Bronchial epithelial cell (primary cell): ENCODE data around the gene RPS15A. TPM values are rescaled to one million over a fixed set of nuclear protein-coding genes. Genes with fewer than 3 reads are reported as not detected.

ENCODE experiments used
- DNase-seq: peaks from one replicate; pipeline ENCODE4 v3.0.0-alpha.2; 2010; ENCODE audit warnings: low read depth
- FAIRE-seq: peaks from 2 replicates; lab custom pipeline; 2011; peaks lifted over from hg19 to GRCh38; lab: Jason Lieb, UNC
- H3K27me3 ChIP-seq: 2 replicates; pipeline ENCODE4 v1.5.1; 2011; ENCODE audit warnings: low read length; ENCODE audit not compliant: control insufficient read depth, insufficient read depth
- H3K36me3 ChIP-seq: 2 replicates; pipeline ENCODE4 v1.5.1; 2011; ENCODE audit warnings: low read length; ENCODE audit not compliant: control insufficient read depth, insufficient read depth
- H3K4me3 ChIP-seq: 2 replicates; pipeline ENCODE4 v1.5.1; 2011; ENCODE audit warnings: mild to moderate bottlenecking, low read depth, low read length, control low read depth
- CTCF ChIP-seq: IDR thresholded peaks from 2 replicates; pipeline ENCODE4 v1.5.1; 2011; ENCODE audit warnings: mild to moderate bottlenecking, moderate library complexity, low read length, control low read depth, inconsistent platforms; ENCODE audit not compliant: insufficient read depth, severe bottlenecking
- total RNA-seq: library from RNA; depleted of rRNA; stranded (reverse); fragments of >200 nt; gene quantifications from 2 replicates; pipeline ENCODE4 v1.2.1, GENCODE V29; 2014

RPS15A gene
- total RNA-seq, 1 donor from 2014 or later = 3,748 TPM

- Histone ChIP-seq H3K36me3 (no peaks in the 10 kb centered on the region), H3K4me3 (peak within 1 kb of the TSS; percentile 99), H3K27me3 (no peaks in the 10 kb centered on the region)
- peak; percentile 98 for TF ChIP-seq CTCF
- FAIRE-seq (no peak), DNase-seq (peak; percentile 96)
Measured at GRCh38 chr16:18801145-18801972, 11.2 kb upstream of the RPS15A start, which contains the start of gene ARL6IP1. TSS of gene ARL6IP1 (minus strand) at chr16:18801549. CDS start at chr16:18801466, 83 bp downstream.

- TF ChIP-seq CTCF = no peak
- DNase-seq = peak; percentile 17
- Histone ChIP-seq H3K27me3 (no peaks in the 10 kb centered on the region), H3K36me3 (no peaks in the 10 kb centered on the region), H3K4me3 (peak overlapping the region; percentile 99)
- FAIRE-seq = no peak
Measured at GRCh38 chr16:18800775-18801144, 10.6 kb upstream of the RPS15A start.

GRCh38 chr16:18800293-18800692 is 10.2 kb upstream of the RPS15A start:
- Histone ChIP-seq H3K27me3 (no peaks in the 10 kb centered on the region), H3K4me3 (peak overlapping the region; percentile 99), H3K36me3 (peaks cover 1% of the 10 kb centered on the region)
- no peak for TF ChIP-seq CTCF
- DNase-seq (peak; percentile 7), FAIRE-seq (no peak)

- peaks cover 2% of the 10 kb centered on the region for H3K36me3 ChIP-seq
- H3K4me3 ChIP-seq = no peak overlapping the region
- DNase-seq = no peak
- TF ChIP-seq CTCF = no peak
- H3K27me3 ChIP-seq = no peaks in the 10 kb centered on the region
- FAIRE-seq = no peak
Measured at GRCh38 chr16:18799500-18799899, 9.4 kb upstream of the RPS15A start.

GRCh38 chr16:18797746-18798145 is 7.6 kb upstream of the RPS15A start:
- DNase-seq = no peak

More at GRCh38 chr16:18797746-18798145, 7.6 kb upstream of the RPS15A start:
- no peak overlapping the region for H3K4me3 ChIP-seq
- TF ChIP-seq CTCF = no peak
- FAIRE-seq = no peak
- peaks cover 7% of the 10 kb centered on the region for H3K36me3 ChIP-seq
- H3K27me3 ChIP-seq = no peaks in the 10 kb centered on the region
